Heart left ventricle (tissue), 13 donors: ENCODE data around the gene ASTE1.

Experiments
- POLR2A ChIP-seq, 2 donors: fragments of 450-650 bp; IDR thresholded peaks; one replicate each; pipeline ENCODE4 v1.6.1; 2017; ENCODE audit warnings: antibody characterized with exemption in 2 of 2, mild to moderate bottlenecking in 2 of 2, moderate library complexity in 2 of 2
- TF ChIP-seq, protein P1 (sequence below), 12 donors: fragments of 200-600 bp; sonication (generic) in 4 of 12; IDR thresholded peaks; one replicate each; pipeline versions ENCODE4 v1.5.0 to v1.8.0; 2018 to 2022; ENCODE audit warnings: antibody characterized with exemption in 12 of 12, mild to moderate bottlenecking in 5 of 12
- donor health status: ischemic (EF 13 %, LVEDD 7.1; RV severe dilation, severe dysfunction).
- donor health status: DM: no; HTN: yes; CAD: no.
- donor health status: DM: no; HTN: no; CAD: no.
- donor health status: ischemic (EF 25% LVEDD 6.9; RV normal size, moderate dysfunction).
- donor health status: ischemic (EF 25% LVEDD 5.7; RV mildly dilated, moderate dysfunction).
- donor health status: ischemic (EF 35%, LVEDD 5.7; RV mildly dilated, moderate dysfunction).
- donor health status: nonischemic (EF 11% LVEDD 7.7; RV severe dilation, severe dysfunction).
- donor health status: DM: yes; HTN: yes; CAD: no.
- donor health status: PGD.
- donor health status: ischemic (EF 29% LVEDD 5.4; RV normal size, mild dysfunction).
- donor health status: nonischemic (EF 23%, LVEDD 6.1; RV moderate dilation, normal function).

DNA sequence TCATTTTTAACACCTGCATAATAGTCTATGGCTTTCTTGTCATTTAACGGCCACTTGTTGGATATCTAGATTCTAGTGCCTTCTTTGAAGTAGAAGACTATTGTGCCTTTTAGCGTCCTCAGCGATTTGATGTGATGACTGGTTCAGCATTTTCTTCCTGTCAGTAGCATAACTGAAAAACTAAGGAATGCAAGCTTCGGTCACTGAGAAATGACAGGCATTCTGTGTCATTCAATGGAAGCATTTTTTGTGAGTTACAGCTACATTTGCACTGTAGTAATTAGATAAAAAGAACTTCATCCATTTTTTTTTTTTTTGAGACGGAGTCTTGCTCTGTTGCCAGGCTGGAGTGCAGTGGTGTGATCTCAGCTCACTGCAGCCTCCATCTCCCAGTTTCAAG is 10.4 kb upstream of the ASTE1 start:
- TF ChIP-seq POLR2A (IDR thresholded peaks at IDR 0.05): no peak
- TF ChIP-seq, protein P1, sequence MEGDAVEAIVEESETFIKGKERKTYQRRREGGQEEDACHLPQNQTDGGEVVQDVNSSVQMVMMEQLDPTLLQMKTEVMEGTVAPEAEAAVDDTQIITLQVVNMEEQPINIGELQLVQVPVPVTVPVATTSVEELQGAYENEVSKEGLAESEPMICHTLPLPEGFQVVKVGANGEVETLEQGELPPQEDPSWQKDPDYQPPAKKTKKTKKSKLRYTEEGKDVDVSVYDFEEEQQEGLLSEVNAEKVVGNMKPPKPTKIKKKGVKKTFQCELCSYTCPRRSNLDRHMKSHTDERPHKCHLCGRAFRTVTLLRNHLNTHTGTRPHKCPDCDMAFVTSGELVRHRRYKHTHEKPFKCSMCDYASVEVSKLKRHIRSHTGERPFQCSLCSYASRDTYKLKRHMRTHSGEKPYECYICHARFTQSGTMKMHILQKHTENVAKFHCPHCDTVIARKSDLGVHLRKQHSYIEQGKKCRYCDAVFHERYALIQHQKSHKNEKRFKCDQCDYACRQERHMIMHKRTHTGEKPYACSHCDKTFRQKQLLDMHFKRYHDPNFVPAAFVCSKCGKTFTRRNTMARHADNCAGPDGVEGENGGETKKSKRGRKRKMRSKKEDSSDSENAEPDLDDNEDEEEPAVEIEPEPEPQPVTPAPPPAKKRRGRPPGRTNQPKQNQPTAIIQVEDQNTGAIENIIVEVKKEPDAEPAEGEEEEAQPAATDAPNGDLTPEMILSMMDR (IDR thresholded peaks at IDR 0.05): no peak
